WTC11 (cell line): ENCODE results near the gene ATP5F1A. TPM values are rescaled to one million over a fixed set of nuclear protein-coding genes. Genes with fewer than 3 reads are reported as not detected.

Experiments used
- ATAC-seq: fragments of 200-7000 bp; cut with Tn5 transposase; 2 replicates; pipeline ENCODE4 v1.10.0; 2021; ENCODE audit warnings: mild to moderate bottlenecking, moderate library complexity
- CTCF ChIA-PET: fragments of 300-600 bp; sonication (Branson Sonifier 250); formaldehyde crosslinking; loops from one replicate; lab custom pipeline; 2021; ENCODE audit warnings: antibody characterized with exemption; lab: Charles Lee
- POLR2A ChIA-PET: fragments of 350-600 bp; sonication (Branson Sonifier 250); formaldehyde crosslinking; loops from one replicate; lab custom pipeline; 2021; ENCODE audit warnings: antibody characterized with exemption; lab: Charles Lee
- DNase-seq: peaks from one replicate; pipeline ENCODE4 v3.0.0; 2021; ENCODE audit warnings: low spot score
- H3K27ac Mint-ChIP-seq: 2 replicates; pipeline ENCODE4 v1.8.0; 2021; ENCODE audit warnings: mixed read lengths
- H3K27me3 Mint-ChIP-seq: 2 replicates; pipeline ENCODE4 v1.8.0; 2021; ENCODE audit warnings: low read depth, mild to moderate bottlenecking, moderate library complexity, mixed read lengths
- H3K36me3 Mint-ChIP-seq: 2 replicates; pipeline ENCODE4 v1.8.0; 2021; ENCODE audit warnings: mixed read lengths
- H3K4me1 Mint-ChIP-seq: 2 replicates; pipeline ENCODE4 v1.8.0; 2022; ENCODE audit warnings: mixed read lengths
- H3K4me3 Mint-ChIP-seq: 2 replicates; pipeline ENCODE4 v1.8.0; 2021; ENCODE audit warnings: mild to moderate bottlenecking, moderate library complexity, mixed read lengths
- H3K9me3 Mint-ChIP-seq: 2 replicates; pipeline ENCODE4 v1.8.0; 2021; ENCODE audit warnings: mixed read lengths
- ATF1 ChIP-seq: sonication (generic); formaldehyde crosslinking; IDR thresholded peaks from 2 replicates; pipeline ENCODE4 v1.8.1; 2023; ENCODE audit warnings: mild to moderate bottlenecking, moderate library complexity, missing genetic modification reagents
- ATF6 ChIP-seq: sonication (generic); formaldehyde crosslinking; IDR thresholded peaks from 2 replicates; pipeline ENCODE4 v1.8.1; 2023; ENCODE audit warnings: mild to moderate bottlenecking, missing genetic modification reagents
- CTCF ChIP-seq: fragments of 200-600 bp; IDR thresholded peaks from 2 replicates; pipeline ENCODE4 v1.8.0; 2022; ENCODE audit warnings: antibody characterized with exemption
- ERG ChIP-seq: fragments of 250-450 bp; sonication (Bioruptor Pico); IDR thresholded peaks from 2 replicates; pipeline ENCODE4 v1.8.0; 2021; ENCODE audit warnings: mild to moderate bottlenecking
- FOXK1 ChIP-seq: sonication (generic); formaldehyde crosslinking; IDR thresholded peaks from 2 replicates; pipeline ENCODE4 v1.8.0; 2022; ENCODE audit warnings: mild to moderate bottlenecking, moderate library complexity, missing genetic modification reagents
- HMGXB4 ChIP-seq: sonication (generic); formaldehyde crosslinking; IDR thresholded peaks from 2 replicates; pipeline ENCODE4 v1.8.1; 2023; ENCODE audit warnings: mild to moderate bottlenecking, moderate library complexity, missing genetic modification reagents
- JAZF1 ChIP-seq: fragments of 250-450 bp; sonication (Bioruptor Pico); IDR thresholded peaks from 2 replicates; pipeline ENCODE4 v1.9.0; 2021; ENCODE audit warnings: moderate library complexity, mild to moderate bottlenecking, inconsistent platforms
- MXD4 ChIP-seq: fragments of 250-450 bp; sonication (Bioruptor Pico); IDR thresholded peaks from 2 replicates; pipeline ENCODE4 v1.8.0; 2021; ENCODE audit warnings: mild to moderate bottlenecking, moderate library complexity, borderline replicate concordance
- MYBL2 ChIP-seq: sonication (generic); formaldehyde crosslinking; IDR thresholded peaks from 2 replicates; pipeline ENCODE4 v1.8.1; 2023; ENCODE audit warnings: mild to moderate bottlenecking, moderate library complexity, missing genetic modification reagents
- NFATC4 ChIP-seq: fragments of 250-450 bp; sonication (Bioruptor Pico); IDR thresholded peaks from 2 replicates; pipeline ENCODE4 v1.9.0; 2021; ENCODE audit warnings: mild to moderate bottlenecking
- NFE2L1 ChIP-seq: sonication (generic); formaldehyde crosslinking; IDR thresholded peaks from 2 replicates; pipeline ENCODE4 v1.8.1; 2023; ENCODE audit warnings: missing genetic modification reagents
- NR3C1 ChIP-seq: sonication (generic); formaldehyde crosslinking; conservative IDR thresholded peaks from 2 replicates; pipeline ENCODE4 v1.8.1; 2023; ENCODE audit warnings: low read depth, mild to moderate bottlenecking, missing genetic modification reagents
- RELA ChIP-seq: sonication (generic); formaldehyde crosslinking; IDR thresholded peaks from 2 replicates; pipeline ENCODE4 v1.8.1; 2022; ENCODE audit warnings: missing genetic modification reagents, mild to moderate bottlenecking, borderline replicate concordance
- RORB ChIP-seq: fragments of 250-450 bp; sonication (Bioruptor Pico); IDR thresholded peaks from 2 replicates; pipeline ENCODE4 v1.9.0; 2021; ENCODE audit warnings: mild to moderate bottlenecking
- TEAD1 ChIP-seq: sonication (generic); formaldehyde crosslinking; IDR thresholded peaks from 2 replicates; pipeline ENCODE4 v1.8.0; 2022; ENCODE audit warnings: mild to moderate bottlenecking, missing genetic modification reagents
- ZNF219 ChIP-seq: sonication (generic); formaldehyde crosslinking; IDR thresholded peaks from 2 replicates; pipeline ENCODE4 v1.8.0; 2023; ENCODE audit warnings: missing genetic modification reagents, mild to moderate bottlenecking, borderline replicate concordance
- ZNF263 ChIP-seq: sonication (generic); formaldehyde crosslinking; IDR thresholded peaks from 2 replicates; pipeline ENCODE4 v1.8.1; 2022; ENCODE audit warnings: low read depth, mild to moderate bottlenecking, moderate library complexity, missing genetic modification reagents
- ZNF416 ChIP-seq: fragments of 250-450 bp; sonication (Bioruptor Pico); IDR thresholded peaks from 2 replicates; pipeline ENCODE4 v1.9.0; 2021; ENCODE audit warnings: mild to moderate bottlenecking, inconsistent platforms
- ZNF423 ChIP-seq: fragments of 250-450 bp; sonication (Bioruptor Pico); IDR thresholded peaks from 2 replicates; pipeline ENCODE4 v2.1.2; 2022; ENCODE audit warnings: mild to moderate bottlenecking, moderate library complexity
- total RNA-seq: library from RNA; stranded (reverse); gene quantifications from 3 replicates; pipeline ENCODE4 v1.2.3, GENCODE V29; 2021
- TF ChIP-seq, protein P1 (sequence below): sonication (generic); formaldehyde crosslinking; conservative IDR thresholded peaks from 2 replicates; pipeline ENCODE4 v1.8.1; 2023; ENCODE audit warnings: mild to moderate bottlenecking, low read depth, missing genetic modification reagents, moderate library complexity
- TF ChIP-seq, protein P2 (sequence below): fragments of 250-450 bp; sonication (Bioruptor Pico); IDR thresholded peaks from 2 replicates; pipeline ENCODE4 v1.9.0; 2021; ENCODE audit warnings: moderate library complexity, mild to moderate bottlenecking, inconsistent platforms, borderline replicate concordance

The ATP5F1A gene
- total RNA-seq, 1 experiment from 2014 or later: 825 TPM

- Mint-ChIP-seq H3K27me3 (no peaks in the 10 kb centered on the region), H3K27ac (no peak overlapping the region), H3K4me3 (no peak overlapping the region), H3K4me1 (peaks cover 11% of the 10 kb centered on the region), H3K36me3 (no peaks in the 10 kb centered on the region), H3K9me3 (no peaks in the 10 kb centered on the region)
- no peak for TF ChIP-seq NFATC4 (CRISPR knock-in tag)
- TF ChIP-seq NR3C1 (CRISPR knock-in tag): no peak
- no peak for TF ChIP-seq JAZF1
- ChIA-PET POLR2A (no interaction called here), CTCF (no interaction called here)
- DNase-seq (no peak), ATAC-seq (no peak)
These were observed 51.4 kb downstream of the ATP5F1A start for GRCh38 chr18:46046688-46047087.

DNA sequence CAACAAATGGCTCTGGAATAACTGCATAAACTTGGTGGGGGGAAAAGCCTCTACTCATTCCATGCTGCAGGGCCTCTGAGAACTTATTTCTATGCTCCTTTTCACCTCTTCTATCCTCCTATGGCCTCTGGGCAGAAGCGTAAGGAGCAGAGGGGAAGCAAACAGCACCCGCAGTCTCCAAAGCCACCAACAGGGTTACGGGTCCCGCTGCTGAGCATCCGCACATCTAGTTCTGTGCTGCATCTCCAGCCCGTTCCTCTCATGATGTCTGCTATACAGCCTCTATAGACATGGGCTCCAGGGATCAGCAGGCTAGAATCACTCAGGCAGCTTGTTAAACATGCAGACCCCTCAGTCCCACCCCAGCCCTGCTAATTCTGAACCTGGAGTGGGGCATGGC lies 52.0 kb downstream of the ATP5F1A start:
- peaks cover 11% of the 10 kb centered on the region for H3K4me1 Mint-ChIP-seq
- peak; percentile 95 for ATAC-seq
- H3K27ac Mint-ChIP-seq: no peak overlapping the region
- CTCF ChIA-PET: interaction anchor here (1.2 kb wide), 1 partner anchor 11 kb away, joined by 3 read pairs; no protein-coding TSS in a partner anchor
- DNase-seq: peak; percentile 40
- H3K27me3 Mint-ChIP-seq: no peaks in the 10 kb centered on the region
- TF ChIP-seq RELA (CRISPR knock-in tag): no peak
- peak; percentile 16; the same call in 1 of the 2 replicates for TF ChIP-seq CTCF
- TF ChIP-seq, all 79 proteins: peak for 1
- POLR2A ChIA-PET: no interaction called here
- no peaks in the 10 kb centered on the region for H3K36me3 Mint-ChIP-seq
- H3K4me3 Mint-ChIP-seq: no peak overlapping the region
- no peaks in the 10 kb centered on the region for H3K9me3 Mint-ChIP-seq

DNA sequence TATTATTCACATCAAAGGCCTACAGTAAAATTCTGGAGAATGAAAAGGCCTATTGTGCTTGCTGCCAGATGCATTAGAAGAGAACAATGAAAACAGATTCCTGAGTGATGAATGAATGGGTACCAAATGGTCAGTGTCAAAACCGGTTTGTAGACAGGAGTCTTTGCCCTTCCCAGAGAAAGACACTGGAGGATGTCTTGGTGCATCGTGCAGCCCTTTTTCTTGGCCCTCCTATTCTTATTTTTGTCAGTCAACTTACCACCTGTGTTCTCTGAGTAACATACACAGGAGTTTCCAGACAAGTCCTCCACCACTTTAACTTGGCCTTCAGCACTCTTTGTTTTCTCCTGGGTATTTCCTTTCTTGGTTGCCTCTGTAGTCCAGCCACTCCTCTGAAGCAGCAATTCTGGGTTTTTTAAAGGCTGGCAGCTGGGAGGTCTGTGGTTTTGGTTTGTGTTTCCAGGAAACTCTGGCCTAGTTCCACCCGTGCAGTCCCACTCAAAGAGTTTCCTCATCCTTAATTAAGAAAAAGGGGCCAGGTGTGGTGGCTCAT lies 55.4 kb downstream of the ATP5F1A start:
- Mint-ChIP-seq H3K4me1 (peaks cover 11% of the 10 kb centered on the region), H3K9me3 (no peaks in the 10 kb centered on the region), H3K4me3 (no peak overlapping the region), H3K27ac (no peak overlapping the region), H3K27me3 (no peaks in the 10 kb centered on the region), H3K36me3 (no peaks in the 10 kb centered on the region)
- DNase-seq (no peak), ATAC-seq (no peak)
- CTCF ChIA-PET: interaction anchor here (3.1 kb wide), 1 partner anchor 31 kb away, joined by 12 read pairs; no protein-coding TSS in a partner anchor
- POLR2A ChIA-PET: interaction anchor here (0.8 kb wide), 1 partner anchor 20 kb away, joined by 4 read pairs; no protein-coding TSS in a partner anchor
- TF ChIP-seq, protein P1, sequence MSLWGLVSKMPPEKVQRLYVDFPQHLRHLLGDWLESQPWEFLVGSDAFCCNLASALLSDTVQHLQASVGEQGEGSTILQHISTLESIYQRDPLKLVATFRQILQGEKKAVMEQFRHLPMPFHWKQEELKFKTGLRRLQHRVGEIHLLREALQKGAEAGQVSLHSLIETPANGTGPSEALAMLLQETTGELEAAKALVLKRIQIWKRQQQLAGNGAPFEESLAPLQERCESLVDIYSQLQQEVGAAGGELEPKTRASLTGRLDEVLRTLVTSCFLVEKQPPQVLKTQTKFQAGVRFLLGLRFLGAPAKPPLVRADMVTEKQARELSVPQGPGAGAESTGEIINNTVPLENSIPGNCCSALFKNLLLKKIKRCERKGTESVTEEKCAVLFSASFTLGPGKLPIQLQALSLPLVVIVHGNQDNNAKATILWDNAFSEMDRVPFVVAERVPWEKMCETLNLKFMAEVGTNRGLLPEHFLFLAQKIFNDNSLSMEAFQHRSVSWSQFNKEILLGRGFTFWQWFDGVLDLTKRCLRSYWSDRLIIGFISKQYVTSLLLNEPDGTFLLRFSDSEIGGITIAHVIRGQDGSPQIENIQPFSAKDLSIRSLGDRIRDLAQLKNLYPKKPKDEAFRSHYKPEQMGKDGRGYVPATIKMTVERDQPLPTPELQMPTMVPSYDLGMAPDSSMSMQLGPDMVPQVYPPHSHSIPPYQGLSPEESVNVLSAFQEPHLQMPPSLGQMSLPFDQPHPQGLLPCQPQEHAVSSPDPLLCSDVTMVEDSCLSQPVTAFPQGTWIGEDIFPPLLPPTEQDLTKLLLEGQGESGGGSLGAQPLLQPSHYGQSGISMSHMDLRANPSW (CRISPR knock-in tag): no peak
- no peak for TF ChIP-seq TEAD1 (CRISPR knock-in tag)
- TF ChIP-seq ZNF263 (CRISPR knock-in tag): no peak
- TF ChIP-seq, protein P2, sequence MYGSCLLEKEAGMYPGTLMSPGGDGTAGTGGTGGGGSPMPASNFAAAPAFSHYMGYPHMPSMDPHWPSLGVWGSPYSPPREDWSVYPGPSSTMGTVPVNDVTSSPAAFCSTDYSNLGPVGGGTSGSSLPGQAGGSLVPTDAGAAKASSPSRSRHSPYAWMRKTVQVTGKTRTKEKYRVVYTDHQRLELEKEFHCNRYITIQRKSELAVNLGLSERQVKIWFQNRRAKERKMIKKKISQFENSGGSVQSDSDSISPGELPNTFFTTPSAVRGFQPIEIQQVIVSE (CRISPR knock-in tag): no peak
- no peak for TF ChIP-seq ZNF219 (CRISPR knock-in tag)
- no peak for TF ChIP-seq ATF6 (CRISPR knock-in tag)
- no peak for TF ChIP-seq FOXK1 (CRISPR knock-in tag)
- no peak for TF ChIP-seq RORB (CRISPR knock-in tag)
- TF ChIP-seq MXD4 (CRISPR knock-in tag): no peak
- TF ChIP-seq ATF1: no peak
- TF ChIP-seq HMGXB4 (CRISPR knock-in tag): no peak
- TF ChIP-seq JAZF1: no peak
- TF ChIP-seq MYBL2 (CRISPR knock-in tag): no peak
- TF ChIP-seq ERG (CRISPR knock-in tag): no peak
- TF ChIP-seq ZNF416 (CRISPR knock-in tag): no peak
- no peak for TF ChIP-seq NFE2L1
- TF ChIP-seq ZNF423: no peak
